IMR-90 (cell line): Measurements from ENCODE around the gene CHRNA3. TPM values are rescaled to one million over a fixed set of nuclear protein-coding genes. Genes with fewer than 3 reads are reported as not detected.

Source experiments
- ATAC-seq: fragments of 200-7000 bp; cut with Tn5 transposase; 2 replicates; pipeline ENCODE4 v1.9.1; 2020; ENCODE audit warnings: low read depth, mild to moderate bottlenecking, moderate library complexity
- BruUV-seq: library from RNA; stranded (reverse); fragments of 400-500 nt; replicated peaks from 2 replicates; lab custom pipeline; 2021; lab: Mats Ljungman, UMichigan
- CTCF ChIA-PET: fragments of 300-600 bp; formaldehyde crosslinking; extraction: SDS; loops from one replicate; lab custom pipeline; 2021; ENCODE audit warnings: antibody characterized with exemption; lab: Yijun Ruan, JAX
- POLR2A ChIA-PET: fragments of 300-600 bp; sonication (Branson Sonifier 250); formaldehyde crosslinking; loops from one replicate; lab custom pipeline; 2022; ENCODE audit warnings: antibody characterized with exemption; ENCODE audit not compliant: unreplicated experiment; lab: Charles Lee
- DNase-seq: peaks from one replicate; pipeline ENCODE4 v3.0.0; 2013
- H2AFZ ChIP-seq: replicated peaks from 2 replicates; pipeline ENCODE3; 2013; ENCODE audit warnings: low read length, mild to moderate bottlenecking; ENCODE audit not compliant: poor library complexity
- H2AK5ac ChIP-seq: 2 replicates; pipeline ENCODE4 v1.6.1; 2013; ENCODE audit warnings: low read depth, low read length, inconsistent platforms
- H2AK9ac ChIP-seq: replicated peaks from 2 replicates; pipeline ENCODE3; 2013; ENCODE audit warnings: mild to moderate bottlenecking, low read depth, low read length, moderate library complexity; ENCODE audit not compliant: poor library complexity
- H2BK120ac ChIP-seq: 2 replicates; pipeline ENCODE4 v1.6.1; 2013; ENCODE audit warnings: low read depth, low read length, inconsistent platforms
- H2BK15ac ChIP-seq: 3 replicates; pipeline ENCODE4 v1.6.1; 2013; ENCODE audit warnings: low read depth, low read length, inconsistent platforms
- H2BK20ac ChIP-seq: 2 replicates; pipeline ENCODE4 v1.6.1; 2013; ENCODE audit warnings: low read depth, mild to moderate bottlenecking, inconsistent platforms, low read length, moderate library complexity
- H2BK5ac ChIP-seq: 2 replicates; pipeline ENCODE4 v1.6.1; 2013; ENCODE audit warnings: mild to moderate bottlenecking, low read depth, low read length, inconsistent platforms; ENCODE audit not compliant: poor library complexity, severe bottlenecking
- H3K14ac ChIP-seq: replicated peaks from 2 replicates; pipeline ENCODE4 v1.6.1; 2013; ENCODE audit warnings: low read depth, low read length, inconsistent platforms
- H3K18ac ChIP-seq: 2 replicates; pipeline ENCODE4 v1.6.1; 2013; ENCODE audit warnings: low read depth, low read length, control low read depth
- H3K23ac ChIP-seq: 2 replicates; pipeline ENCODE4 v1.6.1; 2013; ENCODE audit warnings: low read depth, low read length, inconsistent platforms
- H3K27ac ChIP-seq: 2 replicates; pipeline ENCODE4 v1.5.1; 2013; ENCODE audit warnings: mild to moderate bottlenecking, control low read depth, low read length; ENCODE audit not compliant: insufficient read depth
- H3K27me3 ChIP-seq: 2 replicates; pipeline ENCODE4 v1.6.1; 2013; ENCODE audit warnings: low read length; ENCODE audit not compliant: control insufficient read depth, insufficient read depth
- H3K36me3 ChIP-seq: 2 replicates; pipeline ENCODE4 v1.6.1; 2013; ENCODE audit warnings: low read length, mixed read lengths; ENCODE audit not compliant: control insufficient read depth, insufficient read depth
- H3K4ac ChIP-seq: 2 replicates; pipeline ENCODE4 v1.6.1; 2013; ENCODE audit warnings: low read depth, low read length, inconsistent platforms
- H3K4me1 ChIP-seq: 2 replicates; pipeline ENCODE4 v1.6.1; 2013; ENCODE audit warnings: low read length, mixed read lengths; ENCODE audit not compliant: control insufficient read depth, insufficient read depth
- H3K4me2 ChIP-seq: 2 replicates; pipeline ENCODE4 v1.6.1; 2013; ENCODE audit warnings: low read depth, mild to moderate bottlenecking, control low read depth, low read length, moderate library complexity
- H3K4me3 ChIP-seq: 2 replicates; pipeline ENCODE4 v1.5.1; 2013; ENCODE audit warnings: low read depth, mild to moderate bottlenecking, control low read depth, low read length, moderate library complexity; ENCODE audit not compliant: insufficient read depth
- H3K56ac ChIP-seq: 2 replicates; pipeline ENCODE4 v1.6.1; 2013; ENCODE audit warnings: low read length, inconsistent platforms; ENCODE audit not compliant: insufficient read depth; ENCODE audit errors: extremely low read depth
- H3K79me1 ChIP-seq, 2 experiments: 2 replicates each; pipeline ENCODE4 v1.6.1; 2013; ENCODE audit warnings: low read length in 2 of 2, inconsistent platforms in 1 of 2, low read depth in 1 of 2
- H3K9ac ChIP-seq: 2 replicates; pipeline ENCODE4 v1.6.1; 2013; ENCODE audit warnings: low read depth, low read length, control low read depth
- H3K9me1 ChIP-seq: 2 replicates; pipeline ENCODE4 v1.6.1; 2013; ENCODE audit warnings: low read length, inconsistent platforms; ENCODE audit not compliant: insufficient read depth
- H3K9me3 ChIP-seq: 2 replicates; pipeline ENCODE4 v1.6.1; 2013; ENCODE audit warnings: low read length; ENCODE audit not compliant: control insufficient read depth, insufficient read depth
- H4K20me1 ChIP-seq: 2 replicates; pipeline ENCODE4 v1.6.1; 2013; ENCODE audit warnings: low read length, inconsistent platforms; ENCODE audit not compliant: insufficient read depth
- H4K5ac ChIP-seq: 2 replicates; pipeline ENCODE4 v1.6.1; 2013; ENCODE audit warnings: mild to moderate bottlenecking, low read depth, low read length, control low read depth
- H4K8ac ChIP-seq, 2 experiments: 2 replicates each; pipeline ENCODE4 v1.6.1; 2013; ENCODE audit warnings: low read depth in 2 of 2, low read length in 2 of 2, control low read depth in 1 of 2, inconsistent platforms in 1 of 2
- H4K91ac ChIP-seq: 2 replicates; pipeline ENCODE4 v1.6.1; 2013; ENCODE audit warnings: low read depth, low read length, inconsistent platforms; ENCODE audit not compliant: insufficient read depth
- BHLHE40 ChIP-seq: fragments of 150-350 bp; IDR thresholded peaks from 2 replicates; pipeline ENCODE4 v1.6.1; 2016; ENCODE audit warnings: mild to moderate bottlenecking, low read depth, low read length
- CEBPB ChIP-seq: IDR thresholded peaks from 2 replicates; pipeline ENCODE4 v1.6.1; 2012; ENCODE audit warnings: low read depth, low read length, improper control_type of control experiment
- CHD1 ChIP-seq: IDR thresholded peaks from 2 replicates; pipeline ENCODE4 v1.6.1; 2012; ENCODE audit warnings: low read depth, low read length, improper control_type of control experiment
- FOS ChIP-seq: fragments of 150-350 bp; IDR thresholded peaks from 2 replicates; pipeline ENCODE4 v1.6.1; 2016; ENCODE audit warnings: low read depth, low read length
- MAFK ChIP-seq: IDR thresholded peaks from 2 replicates; pipeline ENCODE4 v1.6.1; 2012; ENCODE audit warnings: low read depth, low read length, improper control_type of control experiment
- MAZ ChIP-seq: IDR thresholded peaks from 2 replicates; pipeline ENCODE4 v1.6.1; 2012; ENCODE audit warnings: low read depth, mild to moderate bottlenecking, low read length, improper control_type of control experiment, moderate library complexity, borderline replicate concordance
- MXI1 ChIP-seq: IDR thresholded peaks from 2 replicates; pipeline ENCODE4 v1.6.1; 2012; ENCODE audit warnings: low read depth, mild to moderate bottlenecking, low read length, moderate library complexity, borderline replicate concordance
- NFE2L2 ChIP-seq: fragments of 150-350 bp; IDR thresholded peaks from 2 replicates; pipeline ENCODE4 v1.6.1; 2016; ENCODE audit warnings: low read depth, mild to moderate bottlenecking, low read length
- POLR2A ChIP-seq: IDR thresholded peaks from 2 replicates; pipeline ENCODE4 v1.6.1; 2012; ENCODE audit warnings: mild to moderate bottlenecking, low read depth, low read length
- RAD21 ChIP-seq: IDR thresholded peaks from 2 replicates; pipeline ENCODE4 v1.6.1; 2012; ENCODE audit warnings: low read length, improper control_type of control experiment
- RCOR1 ChIP-seq: IDR thresholded peaks from 2 replicates; pipeline ENCODE4 v1.6.1; 2012; ENCODE audit warnings: mild to moderate bottlenecking, low read length, improper control_type of control experiment; ENCODE audit not compliant: insufficient replicate concordance
- RFX5 ChIP-seq: IDR thresholded peaks from 2 replicates; pipeline ENCODE4 v1.8.0; 2012; ENCODE audit warnings: low read depth, mild to moderate bottlenecking, low read length, moderate library complexity
- SMC3 ChIP-seq: fragments of 150-350 bp; IDR thresholded peaks from 2 replicates; pipeline ENCODE4 v1.6.1; 2016; ENCODE audit warnings: low read depth, mild to moderate bottlenecking, antibody characterized with exemption, low read length, moderate library complexity
- WGBS, 2 experiments: methylation state at CpG; one replicate each; pipeline versions ENCODE4 v1.1.5 to v1.1.7; 2013; ENCODE audit warnings: missing lambda C conversion rate in 2 of 2; ENCODE audit not compliant: insufficient read length in 1 of 2; ENCODE audit errors: extremely low coverage in 2 of 2; 5-methylcytosine and 5-hydroxymethylcytosine counted together
- dilution Hi-C: fragments of 300-500 bp; cut with HindIII; formaldehyde crosslinking; loops from one replicate; pipeline ENCODE4 v1.14.3; 2018; ENCODE audit warnings: low sequenced_read_pairs; ENCODE audit not compliant: unreplicated experiment
- in situ Hi-C: fragments of 300-500 bp; cut with MboI; formaldehyde crosslinking; loops from 3 replicates; pipeline ENCODE4 v1.14.3; 2019; ENCODE audit warnings: low sequenced_read_pairs, inconsistent platforms, mixed read lengths
- intact Hi-C: fragments of 100-400 bp; cut with micrococcal nuclease; formaldehyde crosslinking; loops from 2 replicates; pipeline ENCODE4 v1.10.0; 2022
- polyA plus RNA-seq, 3 experiments: library from polyadenylated mRNA; depleted of rRNA; stranded (reverse); fragments of >200 nt; gene quantifications; 2 replicates each; pipeline ENCODE4 v1.2.3, GENCODE V29; 2012; ENCODE audit warnings: low replicate concordance in 1 of 3
- total RNA-seq: library from RNA; depleted of rRNA; stranded (reverse); fragments of >200 nt; gene quantifications from 2 replicates; pipeline ENCODE4 v1.2.3, GENCODE V29; 2012
- TF ChIP-seq, protein P1 (sequence below): fragments of 150-350 bp; IDR thresholded peaks from 2 replicates; pipeline ENCODE4 v1.6.1; 2017; ENCODE audit warnings: mild to moderate bottlenecking, antibody characterized with exemption, low read length, low read depth
- TF ChIP-seq, protein P2 (sequence below): conservative IDR thresholded peaks from 2 replicates; pipeline ENCODE4 v1.5.1; 2012; ENCODE audit warnings: mild to moderate bottlenecking, low read depth, low read length, improper control_type of control experiment
- TF ChIP-seq, protein P3 (sequence below): fragments of 150-350 bp; IDR thresholded peaks from 2 replicates; pipeline ENCODE4 v1.6.1; 2016; ENCODE audit warnings: low read depth, mild to moderate bottlenecking, low read length, moderate library complexity, borderline replicate concordance

CHRNA3 gene
- total and polyA plus RNA-seq, 2 of the 4 experiments (the other 2 are of a cell fraction): not detected

DNA sequence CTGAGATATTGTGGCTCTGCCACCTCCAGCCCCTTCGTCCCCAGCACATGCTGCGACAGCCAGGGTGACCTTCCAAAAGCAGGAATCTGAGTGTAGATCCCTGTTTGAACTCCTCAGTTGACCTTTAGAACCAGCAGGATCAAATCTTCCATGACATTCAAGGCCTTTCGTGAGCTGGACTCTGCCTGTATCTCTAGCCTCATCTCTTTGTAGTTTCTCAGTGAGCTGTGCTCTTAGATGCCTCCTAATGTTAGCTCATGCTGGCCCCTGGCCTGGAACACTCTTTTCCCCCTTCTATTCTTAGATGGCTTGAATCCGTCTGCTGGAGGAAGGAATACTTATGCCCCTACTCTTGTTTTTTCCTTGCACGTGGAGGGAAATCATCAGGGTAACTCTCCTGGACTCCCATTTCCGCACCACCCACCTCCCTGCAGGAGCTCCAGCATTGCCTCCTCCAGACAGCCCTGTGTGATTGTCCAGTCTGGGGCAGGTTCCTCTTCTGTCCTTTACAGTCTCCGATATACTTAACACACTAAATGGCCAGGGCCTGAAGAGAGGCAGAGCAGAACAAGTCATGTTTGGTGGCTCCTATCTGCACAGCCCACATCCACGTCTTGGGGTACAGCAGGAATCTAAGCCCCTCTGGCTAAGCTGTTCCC is 46.9 kb upstream of the CHRNA3 start:
- H3K4ac ChIP-seq: no peak overlapping the region
- H2BK5ac ChIP-seq: no peak overlapping the region
- H4K8ac ChIP-seq: no peak overlapping the region
- H2AFZ ChIP-seq: no peak overlapping the region
- no peak overlapping the region for H3K27ac ChIP-seq
- dilution Hi-C loops (no loop called here), intact Hi-C loops (no loop called here), in situ Hi-C loops (no loop called here)
- H2AK9ac ChIP-seq: no peak overlapping the region
- H4K91ac ChIP-seq: no peak overlapping the region
- no peak overlapping the region for H2BK120ac ChIP-seq
- no peak overlapping the region for H3K4me2 ChIP-seq
- ChIA-PET POLR2A (no interaction called here), CTCF (no interaction called here)
- no peak overlapping the region for H3K56ac ChIP-seq
- H3K36me3 ChIP-seq: no peaks in the 10 kb centered on the region
- no peak overlapping the region for H3K18ac ChIP-seq
- H3K9ac ChIP-seq: no peak overlapping the region
- no peak for TF ChIP-seq CHD1
- TF ChIP-seq, protein P1, sequence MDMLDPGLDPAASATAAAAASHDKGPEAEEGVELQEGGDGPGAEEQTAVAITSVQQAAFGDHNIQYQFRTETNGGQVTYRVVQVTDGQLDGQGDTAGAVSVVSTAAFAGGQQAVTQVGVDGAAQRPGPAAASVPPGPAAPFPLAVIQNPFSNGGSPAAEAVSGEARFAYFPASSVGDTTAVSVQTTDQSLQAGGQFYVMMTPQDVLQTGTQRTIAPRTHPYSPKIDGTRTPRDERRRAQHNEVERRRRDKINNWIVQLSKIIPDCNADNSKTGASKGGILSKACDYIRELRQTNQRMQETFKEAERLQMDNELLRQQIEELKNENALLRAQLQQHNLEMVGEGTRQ: no peak
- TF ChIP-seq, protein P2, sequence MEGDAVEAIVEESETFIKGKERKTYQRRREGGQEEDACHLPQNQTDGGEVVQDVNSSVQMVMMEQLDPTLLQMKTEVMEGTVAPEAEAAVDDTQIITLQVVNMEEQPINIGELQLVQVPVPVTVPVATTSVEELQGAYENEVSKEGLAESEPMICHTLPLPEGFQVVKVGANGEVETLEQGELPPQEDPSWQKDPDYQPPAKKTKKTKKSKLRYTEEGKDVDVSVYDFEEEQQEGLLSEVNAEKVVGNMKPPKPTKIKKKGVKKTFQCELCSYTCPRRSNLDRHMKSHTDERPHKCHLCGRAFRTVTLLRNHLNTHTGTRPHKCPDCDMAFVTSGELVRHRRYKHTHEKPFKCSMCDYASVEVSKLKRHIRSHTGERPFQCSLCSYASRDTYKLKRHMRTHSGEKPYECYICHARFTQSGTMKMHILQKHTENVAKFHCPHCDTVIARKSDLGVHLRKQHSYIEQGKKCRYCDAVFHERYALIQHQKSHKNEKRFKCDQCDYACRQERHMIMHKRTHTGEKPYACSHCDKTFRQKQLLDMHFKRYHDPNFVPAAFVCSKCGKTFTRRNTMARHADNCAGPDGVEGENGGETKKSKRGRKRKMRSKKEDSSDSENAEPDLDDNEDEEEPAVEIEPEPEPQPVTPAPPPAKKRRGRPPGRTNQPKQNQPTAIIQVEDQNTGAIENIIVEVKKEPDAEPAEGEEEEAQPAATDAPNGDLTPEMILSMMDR: no peak
- TF ChIP-seq RCOR1: no peak
- no peak for TF ChIP-seq RAD21
- TF ChIP-seq RFX5: no peak
- TF ChIP-seq, protein P3, sequence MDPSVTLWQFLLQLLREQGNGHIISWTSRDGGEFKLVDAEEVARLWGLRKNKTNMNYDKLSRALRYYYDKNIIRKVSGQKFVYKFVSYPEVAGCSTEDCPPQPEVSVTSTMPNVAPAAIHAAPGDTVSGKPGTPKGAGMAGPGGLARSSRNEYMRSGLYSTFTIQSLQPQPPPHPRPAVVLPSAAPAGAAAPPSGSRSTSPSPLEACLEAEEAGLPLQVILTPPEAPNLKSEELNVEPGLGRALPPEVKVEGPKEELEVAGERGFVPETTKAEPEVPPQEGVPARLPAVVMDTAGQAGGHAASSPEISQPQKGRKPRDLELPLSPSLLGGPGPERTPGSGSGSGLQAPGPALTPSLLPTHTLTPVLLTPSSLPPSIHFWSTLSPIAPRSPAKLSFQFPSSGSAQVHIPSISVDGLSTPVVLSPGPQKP: no peak
- no peak for TF ChIP-seq MAFK
- TF ChIP-seq POLR2A: no peak
- no peak for TF ChIP-seq CEBPB
- TF ChIP-seq MXI1: no peak
- TF ChIP-seq BHLHE40: no peak
- TF ChIP-seq SMC3: no peak
- no peak for TF ChIP-seq NFE2L2
- no peak for TF ChIP-seq MAZ
- no peak for TF ChIP-seq FOS
- H2BK20ac ChIP-seq: no peak overlapping the region
- H3K27me3 ChIP-seq: peaks cover 30% of the 10 kb centered on the region
- H4K5ac ChIP-seq: no peak overlapping the region
- 69% methylated on average over 4 of the region's 8 CpGs; no CpG with 5 or more reads in 1 of the 2 experiments for WGBS, 2 experiments
- no peak overlapping the region for H3K23ac ChIP-seq
- ATAC-seq: no peak
- no peak overlapping the region for H3K14ac ChIP-seq
- DNase-seq: no peak
- H3K4me1 ChIP-seq: no peaks in the 10 kb centered on the region
- H3K9me3 ChIP-seq: no peaks in the 10 kb centered on the region
- H4K20me1 ChIP-seq: no peaks in the 10 kb centered on the region
- H3K79me1 ChIP-seq: no peaks in the 10 kb centered on the region
- no peak overlapping the region for H2AK5ac ChIP-seq
- H3K9me1 ChIP-seq: no peaks in the 10 kb centered on the region
- H2BK15ac ChIP-seq: no peak overlapping the region
- no peak overlapping the region for H3K4me3 ChIP-seq
- no TSS peak for BruUV-seq
